Skeletal muscle satellite cell (primary cell): ENCODE data around the gene DENND4B.

Experiments
- H3K27me3 ChIP-seq: 2 replicates; pipeline ENCODE4 v1.7.0; 2013; ENCODE audit warnings: low read length; ENCODE audit not compliant: control insufficient read depth, insufficient read depth
- H3K36me3 ChIP-seq: 2 replicates; pipeline ENCODE4 v1.7.0; 2013; ENCODE audit warnings: mild to moderate bottlenecking, control low read depth, low read length; ENCODE audit not compliant: insufficient read depth
- H3K4me1 ChIP-seq: 2 replicates; pipeline ENCODE4 v1.7.0; 2013; ENCODE audit warnings: low read length; ENCODE audit not compliant: control insufficient read depth, insufficient read depth
- H3K4me2 ChIP-seq: 2 replicates; pipeline ENCODE4 v1.7.0; 2013; ENCODE audit warnings: mild to moderate bottlenecking, low read length
- H3K4me3 ChIP-seq: 2 replicates; pipeline ENCODE4 v1.7.0; 2013; ENCODE audit warnings: low read length
- H3K9ac ChIP-seq: 2 replicates; pipeline ENCODE4 v1.7.0; 2013; ENCODE audit warnings: mild to moderate bottlenecking, low read depth, low read length, moderate library complexity
- H3K9me3 ChIP-seq: replicated peaks from 2 replicates; pipeline ENCODE4 v1.7.0; 2013; ENCODE audit warnings: mild to moderate bottlenecking, control low read depth, low read length

Gene DENND4B

GRCh38 chr1:153956997-153957715 is 10.6 kb upstream of the DENND4B start:
- peak overlapping the region; percentile 95 for H3K4me3 ChIP-seq
- H3K9ac ChIP-seq = peak overlapping the region; percentile 95
- H3K36me3 ChIP-seq = peaks cover 33% of the 10 kb centered on the region
- H3K4me2 ChIP-seq = peak overlapping the region; percentile 89
- H3K27me3 ChIP-seq = no peaks in the 10 kb centered on the region
- H3K4me1 ChIP-seq = peaks cover 34% of the 10 kb centered on the region
- H3K9me3 ChIP-seq = no peaks in the 10 kb centered on the region

GRCh38 chr1:153954826-153955225 is 8.3 kb upstream of the DENND4B start:
- no peaks in the 10 kb centered on the region for H3K27me3 ChIP-seq
- H3K9me3 ChIP-seq = no peaks in the 10 kb centered on the region
- no peak overlapping the region for H3K4me2 ChIP-seq
- H3K4me1 ChIP-seq = peaks cover 25% of the 10 kb centered on the region
- H3K4me3 ChIP-seq = no peak overlapping the region
- no peak overlapping the region for H3K9ac ChIP-seq
- peaks cover 46% of the 10 kb centered on the region for H3K36me3 ChIP-seq

GRCh38 chr1:153953859-153954365 is 7.4 kb upstream of the DENND4B start:
- Histone ChIP-seq H3K4me2 (no peak overlapping the region), H3K4me1 (peaks cover 23% of the 10 kb centered on the region), H3K36me3 (peaks cover 48% of the 10 kb centered on the region), H3K4me3 (no peak overlapping the region), H3K9ac (no peak overlapping the region), H3K9me3 (no peaks in the 10 kb centered on the region), H3K27me3 (no peaks in the 10 kb centered on the region)

DNA sequence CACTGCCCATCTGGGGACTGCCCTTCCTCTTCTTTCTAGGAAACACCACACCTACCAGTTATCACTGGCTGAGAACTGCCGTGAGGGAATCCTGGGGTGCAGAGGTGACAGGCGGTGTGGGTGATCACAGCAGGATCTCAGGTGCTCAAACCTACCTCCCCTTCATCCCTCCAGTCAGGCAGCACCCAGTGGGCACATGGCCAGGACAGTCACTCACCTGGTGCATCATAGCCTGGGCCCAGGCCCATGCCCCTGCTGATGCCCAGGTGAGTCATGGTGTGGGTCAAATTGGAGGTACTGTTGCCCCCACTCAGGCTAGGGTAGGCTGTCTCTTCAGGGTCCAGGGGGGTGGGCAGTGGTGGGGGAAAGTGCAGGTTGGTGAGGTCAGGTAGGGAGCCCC is 5.3 kb upstream of the DENND4B start:
- Histone ChIP-seq H3K27me3 (no peaks in the 10 kb centered on the region), H3K4me2 (no peak overlapping the region), H3K36me3 (peaks cover 60% of the 10 kb centered on the region), H3K4me3 (no peak overlapping the region), H3K9ac (no peak overlapping the region), H3K9me3 (no peaks in the 10 kb centered on the region), H3K4me1 (peaks cover 15% of the 10 kb centered on the region)

- no peak overlapping the region for H3K4me2 ChIP-seq
- no peaks in the 10 kb centered on the region for H3K27me3 ChIP-seq
- H3K9ac ChIP-seq = no peak overlapping the region
- peaks cover 11% of the 10 kb centered on the region for H3K4me1 ChIP-seq
- peaks cover 60% of the 10 kb centered on the region for H3K36me3 ChIP-seq
- no peak overlapping the region for H3K4me3 ChIP-seq
- no peaks in the 10 kb centered on the region for H3K9me3 ChIP-seq
Observed at GRCh38 chr1:153951183-153951582, 4.7 kb upstream of the DENND4B start.

DNA sequence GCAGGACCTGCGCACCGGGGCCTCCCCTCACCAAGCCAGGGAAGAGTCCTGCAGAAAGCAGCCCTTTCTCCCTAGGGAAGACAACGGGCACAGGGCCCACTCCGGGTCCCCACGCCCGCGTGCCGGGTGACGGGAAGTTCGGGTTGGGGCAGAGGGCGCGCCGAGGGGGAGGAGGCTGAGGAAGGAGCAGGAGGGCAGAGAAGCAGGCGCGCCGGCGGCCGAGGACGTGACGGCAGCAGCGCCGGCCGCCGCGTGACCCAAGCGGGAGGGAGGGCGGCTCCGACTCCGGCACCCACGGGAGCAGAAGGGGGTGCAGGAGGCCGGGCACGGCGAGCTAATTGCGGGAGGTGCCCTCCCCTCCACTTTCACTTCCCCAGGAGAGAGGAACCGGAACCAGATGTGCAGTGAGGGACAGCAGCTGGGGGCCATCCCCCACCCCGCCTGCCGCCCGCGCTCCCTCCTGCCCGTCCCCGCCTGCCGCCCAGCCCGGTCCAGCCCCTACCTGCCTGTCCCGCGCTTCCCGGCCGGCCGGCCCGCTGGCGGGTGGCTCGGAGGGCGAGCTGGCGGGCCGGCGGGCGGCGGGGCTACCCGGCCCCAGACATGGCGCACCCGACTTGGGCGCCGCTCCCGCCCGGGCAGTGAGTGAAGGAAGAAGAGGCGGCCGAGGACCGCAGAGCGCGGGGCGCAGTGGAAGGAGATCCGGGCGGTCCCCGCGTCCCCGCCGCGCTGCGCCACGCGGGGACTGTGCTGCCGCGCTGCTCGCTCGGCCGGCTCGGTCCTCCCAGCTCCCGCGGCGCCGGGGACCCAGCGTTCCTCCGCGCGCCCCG is 510 bp downstream of the DENND4B start:
- Histone ChIP-seq H3K9ac (peak overlapping the region; percentile 84), H3K4me3 (peak overlapping the region; percentile 89)

DNA sequence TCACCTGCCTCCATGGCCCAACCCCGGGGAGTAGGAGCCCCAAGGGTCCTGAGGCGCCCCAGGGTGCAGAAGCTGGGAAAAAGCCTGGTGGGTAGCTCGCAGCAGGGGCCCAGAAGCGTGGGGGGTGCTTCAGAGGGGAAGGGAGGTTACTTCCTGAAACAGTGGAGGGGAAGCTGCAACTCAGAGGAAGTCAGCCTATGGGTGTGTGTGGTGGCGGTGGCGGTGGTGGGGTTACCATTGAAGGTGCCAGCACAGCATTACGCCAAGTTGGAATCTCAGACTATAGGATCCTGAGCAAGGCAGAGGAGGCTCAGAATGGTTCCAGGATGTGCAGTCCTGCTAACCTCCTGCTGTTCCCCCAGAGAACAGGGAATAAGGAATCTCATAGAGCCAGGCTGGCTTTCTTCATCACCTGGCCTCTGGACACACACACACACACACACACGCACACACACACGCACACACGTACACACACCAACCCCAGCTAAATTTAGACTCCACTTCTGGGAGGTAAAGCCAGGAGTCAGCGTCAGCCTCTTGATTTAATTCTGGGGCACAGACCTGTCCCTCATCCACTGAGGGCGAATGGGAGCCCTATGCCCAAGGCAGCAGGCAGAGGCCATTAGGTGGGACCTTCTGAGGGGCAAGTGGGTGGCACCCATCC is 1.3 kb downstream of the DENND4B start:
- H3K4me1 ChIP-seq = peaks cover 12% of the 10 kb centered on the region
- H3K4me3 ChIP-seq = peak overlapping the region; percentile 89
- H3K9me3 ChIP-seq = no peaks in the 10 kb centered on the region
- H3K27me3 ChIP-seq = no peaks in the 10 kb centered on the region
- peak overlapping the region; percentile 86 for H3K4me2 ChIP-seq
- H3K36me3 ChIP-seq = peaks cover 38% of the 10 kb centered on the region
- H3K9ac ChIP-seq = peak overlapping the region; percentile 84

More for the DNA sequence above, 510 bp downstream of the DENND4B start:
- Histone ChIP-seq H3K36me3 (peaks cover 39% of the 10 kb centered on the region), H3K4me2 (peak overlapping the region; percentile 86), H3K27me3 (no peaks in the 10 kb centered on the region), H3K9me3 (no peaks in the 10 kb centered on the region), H3K4me1 (peaks cover 12% of the 10 kb centered on the region)

DNA sequence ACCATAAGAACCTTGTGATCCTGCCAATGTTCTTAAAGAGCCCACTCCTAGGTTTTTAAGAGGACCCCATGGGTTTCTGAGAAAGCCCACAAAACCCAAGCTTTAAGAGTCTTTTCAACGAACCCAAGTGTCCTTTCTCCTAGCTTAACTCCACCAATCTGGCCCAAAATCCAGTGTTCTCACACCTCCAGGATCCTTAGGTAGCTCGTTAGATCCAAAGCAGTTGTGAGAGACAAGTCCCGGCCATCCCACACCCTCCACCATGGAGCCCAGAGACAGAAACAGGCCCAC is 1.7 kb downstream of the DENND4B start:
- H3K9ac ChIP-seq = no peak overlapping the region
- peaks cover 12% of the 10 kb centered on the region for H3K4me1 ChIP-seq
- H3K4me2 ChIP-seq = peak overlapping the region; percentile 86
- peaks cover 39% of the 10 kb centered on the region for H3K36me3 ChIP-seq
- H3K27me3 ChIP-seq = no peaks in the 10 kb centered on the region
- H3K4me3 ChIP-seq = peak overlapping the region; percentile 89
- no peaks in the 10 kb centered on the region for H3K9me3 ChIP-seq

GRCh38 chr1:153944005-153944826 is 2.3 kb downstream of the DENND4B start:
- Histone ChIP-seq H3K27me3 (no peaks in the 10 kb centered on the region), H3K36me3 (peaks cover 42% of the 10 kb centered on the region), H3K9me3 (no peaks in the 10 kb centered on the region), H3K4me1 (peaks cover 12% of the 10 kb centered on the region), H3K9ac (no peak overlapping the region), H3K4me3 (no peak overlapping the region), H3K4me2 (peak overlapping the region; percentile 86)

- H3K9ac ChIP-seq = no peak overlapping the region
- no peaks in the 10 kb centered on the region for H3K9me3 ChIP-seq
- H3K36me3 ChIP-seq = peaks cover 30% of the 10 kb centered on the region
- no peak overlapping the region for H3K4me2 ChIP-seq
- H3K4me1 ChIP-seq = peaks cover 12% of the 10 kb centered on the region
- no peaks in the 10 kb centered on the region for H3K27me3 ChIP-seq
- H3K4me3 ChIP-seq = no peak overlapping the region
Observed at GRCh38 chr1:153942766-153943549, 3.6 kb downstream of the DENND4B start.
